ENCODE results near the gene CRACDL. TPM values are rescaled to one million over a fixed set of nuclear protein-coding genes. Genes with fewer than 3 reads are reported as not detected.

Gene CRACDL
- total RNA-seq, 1 experiment from 2014 or later: 2.4 TPM

- CTCF ChIA-PET: no interaction called here
- Histone ChIP-seq H3K4me3 (ENCODE audit: low read depth in 2 of 2, low read length in 2 of 2) (no peak overlapping the region), H3K4me1 (ENCODE audit: control insufficient read depth, insufficient read depth, low read length) (no peaks in the 10 kb centered on the region), H3K27me3 (ENCODE audit: control insufficient read depth, insufficient read depth, low read length) (no peaks in the 10 kb centered on the region), H3K27ac (ENCODE audit: low read length) (no peak overlapping the region), H3K9me3 (ENCODE audit: control insufficient read depth, insufficient read depth, low read depth, low read length) (no peaks in the 10 kb centered on the region), H3K36me3 (ENCODE audit: control insufficient read depth, insufficient read depth, low read length) (no peaks in the 10 kb centered on the region)
- no peak for ATAC-seq
- intact Hi-C loops (cut with micrococcal nuclease; ENCODE audit: unreplicated experiment): no loop called here
- BruUV-seq (replicated peaks): no TSS peak
- in situ Hi-C loops (cut with HindIII; ENCODE audit: low pct_unique_long_range_greater_than_20kb, low sequenced_read_pairs): no loop called here
- TF ChIP-seq TCF7L2 (IDR thresholded peaks at IDR 0.05; ENCODE audit: low read depth, low read length) (no peak), SIN3A (IDR thresholded peaks at IDR 0.05; ENCODE audit: borderline replicate concordance, insufficient read depth, low read depth, low read length) (no peak), REST (IDR thresholded peaks at IDR 0.05; ENCODE audit: insufficient read depth in 1 of 2, low read depth in 2 of 2, low read length in 1 of 2) (no peak), POLR2AphosphoS5 (IDR thresholded peaks at IDR 0.05; ENCODE audit: low read depth, low read length) (no peak), CTCF (IDR thresholded peaks at IDR 0.05) (no peak)
- DNase-seq (ENCODE audit: low read depth, low spot score): no peak
- POLR2A ChIA-PET: no interaction called here
Measured at GRCh38 chr2:98748292-98749065, 187.5 kb downstream of the CRACDL start.

- Histone ChIP-seq H3K27me3 (ENCODE audit: control insufficient read depth, insufficient read depth, low read length) (no peaks in the 10 kb centered on the region), H3K4me1 (ENCODE audit: control insufficient read depth, insufficient read depth, low read length) (no peaks in the 10 kb centered on the region), H3K36me3 (ENCODE audit: control insufficient read depth, insufficient read depth, low read length) (no peaks in the 10 kb centered on the region), H3K4me3 (ENCODE audit: low read depth in 2 of 2, low read length in 2 of 2) (no peak overlapping the region), H3K27ac (ENCODE audit: low read length) (no peak overlapping the region), H3K9me3 (ENCODE audit: control insufficient read depth, insufficient read depth, low read depth, low read length) (no peaks in the 10 kb centered on the region)
- ChIA-PET POLR2A (no interaction called here), CTCF (no interaction called here)
- intact Hi-C loops (cut with micrococcal nuclease; ENCODE audit: unreplicated experiment): no loop called here
- DNase-seq (ENCODE audit: low read depth, low spot score) (no peak), ATAC-seq (no peak)
- BruUV-seq (replicated peaks): no TSS peak
- in situ Hi-C loops (cut with HindIII; ENCODE audit: low pct_unique_long_range_greater_than_20kb, low sequenced_read_pairs): no loop called here
- TF ChIP-seq SIN3A (IDR thresholded peaks at IDR 0.05; ENCODE audit: borderline replicate concordance, insufficient read depth, low read depth, low read length): no peak
- TF ChIP-seq TCF7L2 (IDR thresholded peaks at IDR 0.05; ENCODE audit: low read depth, low read length): no peak
- TF ChIP-seq CTCF (IDR thresholded peaks at IDR 0.05): no peak
- no peak for TF ChIP-seq POLR2AphosphoS5 (IDR thresholded peaks at IDR 0.05; ENCODE audit: low read depth, low read length)
- no peak for TF ChIP-seq REST (IDR thresholded peaks at IDR 0.05; ENCODE audit: insufficient read depth in 1 of 2, low read depth in 2 of 2, low read length in 1 of 2)
Measured at GRCh38 chr2:98747888-98748287, 188.1 kb downstream of the CRACDL start.

Data from Panc1 (cell line).